ENCODE data around the gene ZC3H13.

- TF ChIP-seq EGR1 (IDR thresholded peaks at IDR 0.05) (no peak), YY1 (IDR thresholded peaks at IDR 0.05; ENCODE audit: low read depth) (no peak)
Measured at GRCh38 chr13:45967589-45967988, 85.0 kb downstream of the ZC3H13 start.

All from Ishikawa (cell line).